Stimulated activated memory B cell treated with anti-CD40 and anti-IgM and Interleukin-4, amounts not matched to agents 10 μg/mL and 1 μg/mL and 100 μg/mL, for 72 hours (primary cell): ENCODE data around the gene ZBTB16.

Experiments used
- ATAC-seq: fragments of 150-1000 bp; cut with Tn5 transposase; 2 replicates; pipeline ENCODE4 v1.10.0; 2021
- H3K27ac Mint-ChIP-seq: one replicate; pipeline ENCODE4 v1.8.0; 2022; ENCODE audit warnings: mild to moderate bottlenecking, mixed read lengths
- H3K27me3 Mint-ChIP-seq: one replicate; pipeline ENCODE4 v1.8.0; 2022; ENCODE audit warnings: mixed read lengths
- H3K36me3 Mint-ChIP-seq: one replicate; pipeline ENCODE4 v1.8.0; 2022; ENCODE audit warnings: mixed read lengths
- H3K4me1 Mint-ChIP-seq: one replicate; pipeline ENCODE4 v1.8.0; 2022; ENCODE audit warnings: mixed read lengths
- H3K4me3 Mint-ChIP-seq: one replicate; pipeline ENCODE4 v1.8.0; 2022; ENCODE audit warnings: mild to moderate bottlenecking, moderate library complexity, mixed read lengths
- H3K9me3 Mint-ChIP-seq: one replicate; pipeline ENCODE4 v1.8.0; 2022; ENCODE audit warnings: mixed read lengths

Gene ZBTB16

GRCh38 chr11:114272311-114272710 is 212.8 kb downstream of the ZBTB16 start:
- Mint-ChIP-seq H3K9me3 (no peaks in the 10 kb centered on the region), H3K4me3 (no peak overlapping the region), H3K4me1 (no peaks in the 10 kb centered on the region), H3K36me3 (no peaks in the 10 kb centered on the region), H3K27me3 (peaks cover 53% of the 10 kb centered on the region), H3K27ac (no peak overlapping the region)
- ATAC-seq, result no peak

- H3K27me3 Mint-ChIP-seq, result peaks cover 49% of the 10 kb centered on the region
- no peak for ATAC-seq
- H3K36me3 Mint-ChIP-seq, result no peaks in the 10 kb centered on the region
- H3K4me3 Mint-ChIP-seq, result no peak overlapping the region
- no peak overlapping the region for H3K27ac Mint-ChIP-seq
- no peaks in the 10 kb centered on the region for H3K4me1 Mint-ChIP-seq
- H3K9me3 Mint-ChIP-seq, result no peaks in the 10 kb centered on the region
Measured at GRCh38 chr11:114273071-114273470, 213.6 kb downstream of the ZBTB16 start.

- ATAC-seq, result no peak
- Mint-ChIP-seq H3K36me3 (no peaks in the 10 kb centered on the region), H3K4me3 (no peak overlapping the region), H3K27me3 (peaks cover 58% of the 10 kb centered on the region), H3K9me3 (no peaks in the 10 kb centered on the region), H3K27ac (no peak overlapping the region), H3K4me1 (no peaks in the 10 kb centered on the region)
Measured at GRCh38 chr11:114273890-114274635, 214.6 kb downstream of the ZBTB16 start.

GRCh38 chr11:114274637-114275036 is 215.1 kb downstream of the ZBTB16 start:
- Mint-ChIP-seq H3K4me1 (no peaks in the 10 kb centered on the region), H3K27me3 (peaks cover 58% of the 10 kb centered on the region), H3K9me3 (no peaks in the 10 kb centered on the region), H3K4me3 (no peak overlapping the region), H3K27ac (no peak overlapping the region), H3K36me3 (no peaks in the 10 kb centered on the region)
- no peak for ATAC-seq

- H3K4me3 Mint-ChIP-seq, result no peak overlapping the region
- peaks cover 61% of the 10 kb centered on the region for H3K27me3 Mint-ChIP-seq
- H3K27ac Mint-ChIP-seq, result no peak overlapping the region
- no peaks in the 10 kb centered on the region for H3K4me1 Mint-ChIP-seq
- no peaks in the 10 kb centered on the region for H3K36me3 Mint-ChIP-seq
- no peaks in the 10 kb centered on the region for H3K9me3 Mint-ChIP-seq
- no peak for ATAC-seq
Measured at GRCh38 chr11:114275280-114275679, 215.8 kb downstream of the ZBTB16 start.

- Mint-ChIP-seq H3K4me1 (no peaks in the 10 kb centered on the region), H3K4me3 (no peak overlapping the region), H3K9me3 (no peaks in the 10 kb centered on the region), H3K27ac (no peak overlapping the region), H3K36me3 (no peaks in the 10 kb centered on the region), H3K27me3 (peaks cover 56% of the 10 kb centered on the region)
- no peak for ATAC-seq
Measured at GRCh38 chr11:114276077-114276476, 216.6 kb downstream of the ZBTB16 start.

GRCh38 chr11:114277637-114278341 is 218.3 kb downstream of the ZBTB16 start:
- Mint-ChIP-seq H3K36me3 (no peaks in the 10 kb centered on the region), H3K27ac (no peak overlapping the region), H3K9me3 (no peaks in the 10 kb centered on the region), H3K27me3 (peaks cover 45% of the 10 kb centered on the region), H3K4me1 (no peaks in the 10 kb centered on the region), H3K4me3 (no peak overlapping the region)
- ATAC-seq, result no peak

- Mint-ChIP-seq H3K4me3 (no peak overlapping the region), H3K27ac (no peak overlapping the region), H3K27me3 (peaks cover 45% of the 10 kb centered on the region), H3K4me1 (no peaks in the 10 kb centered on the region), H3K9me3 (no peaks in the 10 kb centered on the region), H3K36me3 (no peaks in the 10 kb centered on the region)
- no peak for ATAC-seq
Measured at GRCh38 chr11:114278342-114279065, 219.0 kb downstream of the ZBTB16 start.

GRCh38 chr11:114279792-114280546 is 220.5 kb downstream of the ZBTB16 start:
- H3K4me3 Mint-ChIP-seq, result no peak overlapping the region
- no peak overlapping the region for H3K27ac Mint-ChIP-seq
- no peaks in the 10 kb centered on the region for H3K9me3 Mint-ChIP-seq
- peaks cover 36% of the 10 kb centered on the region for H3K27me3 Mint-ChIP-seq
- no peak for ATAC-seq
- no peaks in the 10 kb centered on the region for H3K36me3 Mint-ChIP-seq
- no peaks in the 10 kb centered on the region for H3K4me1 Mint-ChIP-seq

GRCh38 chr11:114280696-114281095 is 221.2 kb downstream of the ZBTB16 start:
- H3K27me3 Mint-ChIP-seq, result peaks cover 29% of the 10 kb centered on the region
- ATAC-seq, result no peak

GRCh38 chr11:114281388-114281956 is 222.0 kb downstream of the ZBTB16 start:
- H3K4me1 Mint-ChIP-seq, result no peaks in the 10 kb centered on the region
- ATAC-seq, result no peak

More at GRCh38 chr11:114280696-114281095, 221.2 kb downstream of the ZBTB16 start:
- no peak overlapping the region for H3K27ac Mint-ChIP-seq
- H3K36me3 Mint-ChIP-seq, result no peaks in the 10 kb centered on the region
- H3K9me3 Mint-ChIP-seq, result no peaks in the 10 kb centered on the region
- H3K4me3 Mint-ChIP-seq, result no peak overlapping the region
- no peaks in the 10 kb centered on the region for H3K4me1 Mint-ChIP-seq

GRCh38 chr11:114282488-114282887 is 223.0 kb downstream of the ZBTB16 start:
- peaks cover 26% of the 10 kb centered on the region for H3K27me3 Mint-ChIP-seq
- no peaks in the 10 kb centered on the region for H3K9me3 Mint-ChIP-seq
- no peak overlapping the region for H3K27ac Mint-ChIP-seq
- no peak overlapping the region for H3K4me3 Mint-ChIP-seq
- ATAC-seq, result no peak
- no peaks in the 10 kb centered on the region for H3K4me1 Mint-ChIP-seq
- no peaks in the 10 kb centered on the region for H3K36me3 Mint-ChIP-seq

More at GRCh38 chr11:114281388-114281956, 222.0 kb downstream of the ZBTB16 start:
- no peak overlapping the region for H3K4me3 Mint-ChIP-seq
- H3K9me3 Mint-ChIP-seq, result no peaks in the 10 kb centered on the region
- H3K27me3 Mint-ChIP-seq, result peaks cover 26% of the 10 kb centered on the region
- H3K27ac Mint-ChIP-seq, result no peak overlapping the region
- no peaks in the 10 kb centered on the region for H3K36me3 Mint-ChIP-seq

GRCh38 chr11:114283422-114283821 is 223.9 kb downstream of the ZBTB16 start:
- H3K27ac Mint-ChIP-seq, result no peak overlapping the region
- H3K4me1 Mint-ChIP-seq, result no peaks in the 10 kb centered on the region
- peaks cover 21% of the 10 kb centered on the region for H3K27me3 Mint-ChIP-seq
- H3K4me3 Mint-ChIP-seq, result no peak overlapping the region
- H3K9me3 Mint-ChIP-seq, result no peaks in the 10 kb centered on the region
- ATAC-seq, result no peak
- H3K36me3 Mint-ChIP-seq, result no peaks in the 10 kb centered on the region

GRCh38 chr11:114284021-114284420 is 224.5 kb downstream of the ZBTB16 start:
- H3K27me3 Mint-ChIP-seq, result peaks cover 15% of the 10 kb centered on the region
- H3K36me3 Mint-ChIP-seq, result no peaks in the 10 kb centered on the region
- no peaks in the 10 kb centered on the region for H3K4me1 Mint-ChIP-seq
- no peak overlapping the region for H3K4me3 Mint-ChIP-seq
- H3K27ac Mint-ChIP-seq, result no peak overlapping the region
- H3K9me3 Mint-ChIP-seq, result no peaks in the 10 kb centered on the region
- no peak for ATAC-seq

- Mint-ChIP-seq H3K9me3 (no peaks in the 10 kb centered on the region), H3K27ac (no peak overlapping the region), H3K4me1 (no peaks in the 10 kb centered on the region), H3K27me3 (peaks cover 6% of the 10 kb centered on the region), H3K36me3 (no peaks in the 10 kb centered on the region), H3K4me3 (no peak overlapping the region)
- ATAC-seq, result no peak
Measured at GRCh38 chr11:114284914-114285313, 225.4 kb downstream of the ZBTB16 start.
